Neutrophil (primary cell): ENCODE data around the gene NLRC3.

Experiments
- H3K27ac ChIP-seq: fragments of 200-600 bp; sonication (generic); 2 replicates; pipeline ENCODE4 v1.5.1; 2016; ENCODE audit warnings: mild to moderate bottlenecking, moderate library complexity
- H3K27me3 ChIP-seq: fragments of 200-600 bp; sonication (generic); 2 replicates; pipeline ENCODE4 v1.6.0; 2016; ENCODE audit warnings: mild to moderate bottlenecking
- H3K36me3 ChIP-seq: fragments of 200-600 bp; sonication (generic); 2 replicates; pipeline ENCODE4 v1.5.1; 2017
- H3K4me1 ChIP-seq, 2 experiments: fragments of 200-600 bp in 1 of 2; sonication (generic) in 1 of 2; 1 replicate in 1 of 2; 2 replicates in 1 of 2; pipeline versions ENCODE4 v1.5.1 to v1.6.1; 2013 to 2016; ENCODE audit warnings: low read depth in 1 of 2, low read length in 1 of 2, mild to moderate bottlenecking in 1 of 2, moderate library complexity in 1 of 2; ENCODE audit not compliant: control insufficient read depth in 1 of 2, insufficient read depth in 1 of 2
- H3K4me3 ChIP-seq, 2 experiments: fragments of 200-600 bp in 1 of 2; sonication (generic) in 1 of 2; 1 replicate in 1 of 2; 2 replicates in 1 of 2; pipeline ENCODE4 v1.5.1; 2013 to 2016; ENCODE audit warnings: low read depth in 1 of 2, low read length in 1 of 2, mild to moderate bottlenecking in 1 of 2, moderate library complexity in 1 of 2
- H3K9me3 ChIP-seq: fragments of 200-600 bp; sonication (generic); 2 replicates; pipeline ENCODE4 v1.5.1; 2016
- CTCF ChIP-seq: fragments of 200-600 bp; sonication (generic); IDR thresholded peaks from 2 replicates; pipeline ENCODE4 v1.5.1; 2016; ENCODE audit warnings: antibody characterized with exemption

Gene NLRC3

DNA sequence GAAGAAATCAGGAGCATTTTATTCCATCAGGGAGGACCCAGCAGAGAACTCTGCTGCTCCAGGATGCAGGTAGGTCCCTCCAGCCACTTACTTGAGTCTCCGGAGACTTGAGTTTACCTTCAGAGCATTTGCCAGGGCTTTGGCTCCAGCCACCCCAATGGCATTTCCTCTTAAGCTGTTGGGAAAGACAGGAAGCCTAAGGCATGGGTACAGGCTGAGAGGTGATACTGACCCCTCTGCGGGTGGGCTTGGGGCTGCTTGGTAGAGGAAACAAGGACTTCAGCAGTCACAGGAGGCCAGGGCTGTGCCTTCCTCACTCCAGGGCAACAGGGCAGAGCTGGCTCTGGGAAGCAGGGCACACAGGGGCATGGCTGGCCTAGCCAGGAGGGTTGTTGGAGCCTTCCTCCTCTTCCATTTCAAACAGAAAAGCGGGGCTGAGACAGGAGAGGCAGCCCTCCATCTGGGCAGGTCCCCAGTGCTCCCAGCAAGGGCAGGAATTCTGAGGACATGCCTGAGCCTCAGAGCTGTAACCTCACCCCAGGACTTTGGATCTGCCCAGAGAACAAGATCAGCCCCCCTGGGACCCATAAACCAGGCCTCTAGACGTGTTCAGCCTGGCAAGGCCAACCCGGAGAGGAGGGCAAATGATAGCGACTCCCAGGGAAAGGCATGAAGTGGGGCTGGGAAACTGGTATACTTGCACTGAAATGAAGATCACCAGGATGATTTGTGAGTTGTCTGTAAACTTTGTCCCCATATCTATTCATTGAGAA is 34.4 kb downstream of the NLRC3 start:
- no peaks in the 10 kb centered on the region for H3K9me3 ChIP-seq
- H3K4me3 ChIP-seq, result no peak overlapping the region
- TF ChIP-seq CTCF, result no peak
- H3K4me1 ChIP-seq, result no peaks in the 10 kb centered on the region
- no peaks in the 10 kb centered on the region for H3K36me3 ChIP-seq
- no peaks in the 10 kb centered on the region for H3K27me3 ChIP-seq
- no peak overlapping the region for H3K27ac ChIP-seq

DNA sequence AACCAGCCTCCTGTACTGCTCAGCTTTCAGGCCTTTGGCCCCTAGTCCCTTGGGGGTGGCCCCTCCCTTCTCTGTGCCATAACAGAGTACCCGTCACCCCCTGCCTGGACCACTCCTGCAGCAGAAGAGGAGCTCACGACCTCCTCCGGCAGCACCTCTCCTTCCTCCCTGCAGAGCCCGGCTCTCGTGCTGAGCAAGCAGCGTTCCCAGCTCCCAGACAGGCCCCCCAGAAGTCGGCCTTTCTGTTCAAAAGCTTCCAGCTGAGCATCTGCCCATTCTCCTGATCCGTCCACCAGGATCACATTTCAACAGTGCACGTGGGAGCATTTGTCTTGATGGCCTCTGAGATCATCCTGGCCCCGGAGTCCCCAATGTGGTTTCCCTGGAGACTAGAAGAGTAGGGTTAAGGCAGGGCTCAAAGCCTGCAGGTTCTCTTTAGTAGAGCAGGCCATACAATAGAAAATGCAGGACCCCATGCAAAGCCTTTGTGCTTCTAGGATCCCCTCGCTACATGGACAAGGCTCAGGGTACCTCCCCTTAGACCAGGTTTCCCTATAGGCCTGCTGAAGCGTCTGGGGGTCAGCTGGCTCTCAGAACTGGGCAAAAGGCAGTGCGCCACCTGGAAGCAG is 35.6 kb downstream of the NLRC3 start:
- no peak for TF ChIP-seq CTCF

GRCh38 chr16:3538222-3538621 is 39.0 kb downstream of the NLRC3 start:
- Histone ChIP-seq H3K4me1 (no peaks in the 10 kb centered on the region), H3K4me3 (no peak overlapping the region), H3K27me3 (no peaks in the 10 kb centered on the region), H3K27ac (no peak overlapping the region), H3K9me3 (no peaks in the 10 kb centered on the region), H3K36me3 (no peaks in the 10 kb centered on the region)
- TF ChIP-seq CTCF, result no peak

More for the DNA sequence above, 35.6 kb downstream of the NLRC3 start:
- Histone ChIP-seq H3K4me1 (no peaks in the 10 kb centered on the region), H3K36me3 (no peaks in the 10 kb centered on the region), H3K27me3 (no peaks in the 10 kb centered on the region), H3K4me3 (no peak overlapping the region), H3K27ac (no peak overlapping the region), H3K9me3 (no peaks in the 10 kb centered on the region)

GRCh38 chr16:3536851-3537250 is 40.4 kb downstream of the NLRC3 start:
- no peaks in the 10 kb centered on the region for H3K4me1 ChIP-seq
- H3K27ac ChIP-seq, result no peak overlapping the region
- no peaks in the 10 kb centered on the region for H3K27me3 ChIP-seq
- H3K9me3 ChIP-seq, result no peaks in the 10 kb centered on the region
- no peak for TF ChIP-seq CTCF
- H3K4me3 ChIP-seq, result no peak overlapping the region
- H3K36me3 ChIP-seq, result no peaks in the 10 kb centered on the region

DNA sequence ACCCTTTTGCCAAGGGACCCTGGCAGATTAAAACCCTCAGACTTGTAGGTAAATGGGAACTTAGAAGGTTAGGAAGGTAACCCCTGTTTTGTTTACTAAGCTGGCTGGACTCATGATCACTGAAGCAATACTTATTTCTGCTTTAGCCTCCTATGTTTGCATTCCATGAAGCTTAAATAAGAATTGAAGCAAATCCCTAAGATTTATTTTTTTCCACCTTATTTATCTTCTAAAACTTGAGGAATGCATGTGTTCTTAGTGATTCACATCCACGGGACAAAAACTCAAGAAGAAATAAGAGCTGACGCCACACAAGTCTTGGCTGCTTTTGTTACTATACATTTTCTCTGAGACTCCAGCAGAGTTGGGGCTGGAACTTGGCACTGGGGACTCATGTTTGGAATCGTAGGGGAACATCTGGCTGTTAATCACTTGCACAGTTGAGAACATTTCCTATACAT is 40.9 kb downstream of the NLRC3 start:
- TF ChIP-seq CTCF, result no peak
- Histone ChIP-seq H3K27me3 (no peaks in the 10 kb centered on the region), H3K9me3 (no peaks in the 10 kb centered on the region), H3K4me3 (no peak overlapping the region), H3K27ac (no peak overlapping the region), H3K4me1 (no peaks in the 10 kb centered on the region), H3K36me3 (no peaks in the 10 kb centered on the region)
